ENCODE data around the gene MAML2. TPM values are rescaled to one million over a fixed set of nuclear protein-coding genes. Genes with fewer than 3 reads are reported as not detected.
A peak's percentile ranks its signal among the peaks of the same experiment; 100 is the strongest.

MAML2 gene
- polyA plus RNA-seq, 1 of the 3 experiments (the other 2 are of a cell fraction), result 20.1 TPM

DNA sequence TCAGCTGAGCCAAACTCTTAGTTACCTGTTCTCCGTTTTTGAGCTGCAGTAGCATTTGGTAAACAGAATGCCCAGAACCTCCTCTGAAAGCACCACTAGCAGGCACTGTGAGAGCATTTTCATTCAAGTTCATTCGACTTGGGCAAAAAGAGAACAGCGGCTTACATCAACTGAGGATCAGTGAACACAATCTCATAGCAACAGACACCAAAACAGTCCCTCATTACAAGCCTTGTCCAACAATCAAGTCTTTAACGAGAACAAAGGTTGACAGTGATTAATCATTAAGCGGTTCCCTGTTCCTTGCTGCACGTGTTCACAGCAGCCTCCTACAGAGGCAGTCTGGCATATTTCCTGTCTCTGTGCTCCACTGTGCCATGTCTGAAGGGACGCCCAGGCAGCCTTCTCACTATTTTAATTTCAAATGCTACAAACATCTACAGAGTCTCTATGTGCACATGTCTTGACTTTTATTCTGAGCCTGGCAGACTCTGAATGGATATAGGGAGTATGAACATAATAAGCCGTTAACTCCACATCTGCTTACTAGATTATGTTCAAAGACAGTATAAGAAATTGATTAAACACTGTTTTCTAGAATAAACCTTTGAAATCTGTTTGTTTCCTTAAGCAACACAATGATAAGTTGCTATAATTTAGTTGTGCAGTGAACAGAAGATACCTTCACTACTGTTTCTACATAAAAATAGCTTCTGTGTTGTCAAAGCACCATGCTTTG lies 330.7 kb downstream of the MAML2 start (continued):
- TF ChIP-seq FOXM1 (IDR thresholded peaks at IDR 0.05; ENCODE audit: low read depth), result no peak
- peak in 1 of 2 experiments; percentile 44; a peak in 2 of 4 replicates for TF ChIP-seq EP300 (IDR thresholded peaks at IDR 0.05; ENCODE audit: borderline replicate concordance in 1 of 2, low read depth in 1 of 2, low read length in 1 of 2)
- TF ChIP-seq RCOR1 (IDR thresholded peaks at IDR 0.05; ENCODE audit: low read length), result no peak
- TF ChIP-seq RFX5 (IDR thresholded peaks at IDR 0.05; ENCODE audit: low read length), result no peak
- TF ChIP-seq, protein P1, sequence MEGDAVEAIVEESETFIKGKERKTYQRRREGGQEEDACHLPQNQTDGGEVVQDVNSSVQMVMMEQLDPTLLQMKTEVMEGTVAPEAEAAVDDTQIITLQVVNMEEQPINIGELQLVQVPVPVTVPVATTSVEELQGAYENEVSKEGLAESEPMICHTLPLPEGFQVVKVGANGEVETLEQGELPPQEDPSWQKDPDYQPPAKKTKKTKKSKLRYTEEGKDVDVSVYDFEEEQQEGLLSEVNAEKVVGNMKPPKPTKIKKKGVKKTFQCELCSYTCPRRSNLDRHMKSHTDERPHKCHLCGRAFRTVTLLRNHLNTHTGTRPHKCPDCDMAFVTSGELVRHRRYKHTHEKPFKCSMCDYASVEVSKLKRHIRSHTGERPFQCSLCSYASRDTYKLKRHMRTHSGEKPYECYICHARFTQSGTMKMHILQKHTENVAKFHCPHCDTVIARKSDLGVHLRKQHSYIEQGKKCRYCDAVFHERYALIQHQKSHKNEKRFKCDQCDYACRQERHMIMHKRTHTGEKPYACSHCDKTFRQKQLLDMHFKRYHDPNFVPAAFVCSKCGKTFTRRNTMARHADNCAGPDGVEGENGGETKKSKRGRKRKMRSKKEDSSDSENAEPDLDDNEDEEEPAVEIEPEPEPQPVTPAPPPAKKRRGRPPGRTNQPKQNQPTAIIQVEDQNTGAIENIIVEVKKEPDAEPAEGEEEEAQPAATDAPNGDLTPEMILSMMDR (IDR thresholded peaks at IDR 0.05), result peak; percentile 76
- TF ChIP-seq YY1 (IDR thresholded peaks at IDR 0.05; ENCODE audit: low read depth), result no peak; the same call in 1 of the 2 replicates
- peak; percentile 67 for TF ChIP-seq RAD21 (IDR thresholded peaks at IDR 0.05; ENCODE audit: low read length)
- TF ChIP-seq TEAD4 (IDR thresholded peaks at IDR 0.05; ENCODE audit: borderline replicate concordance, insufficient read depth), result no peak
- TF ChIP-seq NFIC (IDR thresholded peaks at IDR 0.05; ENCODE audit: borderline replicate concordance), result no peak
- no peak for TF ChIP-seq EZH2phosphoT487 (IDR thresholded peaks at IDR 0.05; ENCODE audit: borderline replicate concordance, low read depth)

DNA sequence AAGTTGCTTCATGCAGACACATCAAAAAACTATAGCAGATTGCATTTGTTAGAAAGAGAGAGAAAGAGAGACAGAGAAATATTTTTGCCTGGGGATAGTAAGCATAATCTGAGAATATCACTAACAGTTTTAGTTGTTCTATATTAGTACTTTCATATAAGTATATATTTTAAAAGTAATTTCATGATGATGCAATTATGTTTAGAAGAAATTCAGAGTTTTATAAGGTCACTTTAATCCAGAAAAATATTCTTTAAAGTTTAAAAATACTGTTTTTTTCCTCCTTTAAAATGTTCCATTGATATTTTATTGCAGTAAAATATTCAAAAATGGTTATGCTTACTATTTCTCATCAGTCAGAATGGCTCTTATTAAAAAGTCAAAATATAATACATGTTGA lies 332.3 kb downstream of the MAML2 start:
- Histone ChIP-seq H3K27ac (ENCODE audit: low read depth in 2 of 2, low read length in 1 of 2) (peak overlapping the region in 1 of 2 experiments; percentile 71; a peak in 1 of 4 replicates), H3K4me3 (ENCODE audit: low read depth in 2 of 2, low read length in 1 of 2) (no peak overlapping the region), H3K4me1 (ENCODE audit: control insufficient read depth in 1 of 2, insufficient read depth in 2 of 2, low read depth in 1 of 2, low read length in 1 of 2) (peaks cover 11 to 12% of the 10 kb centered on the region in 2 experiments; a peak in 3 of 4 replicates), H3K9me2 (no peaks in the 10 kb centered on the region), H4K20me1 (ENCODE audit: insufficient read depth) (no peaks in the 10 kb centered on the region; the same call in 1 of the 2 replicates), H3K4me2 (no peak overlapping the region), H3K27me3 (ENCODE audit: insufficient read depth) (no peaks in the 10 kb centered on the region), H3K79me2 (ENCODE audit: insufficient read depth) (peaks cover 72% of the 10 kb centered on the region), H3F3A (replicated peaks; ENCODE audit: insufficient read depth) (peaks cover 7% of the 10 kb centered on the region), H3K36me3 (replicated peaks in 1 of 2; ENCODE audit: control insufficient read depth in 1 of 2, insufficient read depth in 2 of 2, low read length in 1 of 2) (peaks cover 2 to 5% of the 10 kb centered on the region in 2 experiments), H3K9ac (no peak overlapping the region), H2AFZ (ENCODE audit: low read depth) (no peak overlapping the region), H3K9me3 (no peaks in the 10 kb centered on the region)
- ChIA-PET CTCF (interaction anchor here (2.5 kb wide), 1 partner anchor 333 kb away, joined by 27 read pairs; the partner anchor contains the start of gene MAML2), POLR2A (no interaction called here)
- DNase-seq, result no peak
- no peak for TF ChIP-seq YY1 (IDR thresholded peaks at IDR 0.05; ENCODE audit: low read depth)
- TF ChIP-seq, protein P2, sequence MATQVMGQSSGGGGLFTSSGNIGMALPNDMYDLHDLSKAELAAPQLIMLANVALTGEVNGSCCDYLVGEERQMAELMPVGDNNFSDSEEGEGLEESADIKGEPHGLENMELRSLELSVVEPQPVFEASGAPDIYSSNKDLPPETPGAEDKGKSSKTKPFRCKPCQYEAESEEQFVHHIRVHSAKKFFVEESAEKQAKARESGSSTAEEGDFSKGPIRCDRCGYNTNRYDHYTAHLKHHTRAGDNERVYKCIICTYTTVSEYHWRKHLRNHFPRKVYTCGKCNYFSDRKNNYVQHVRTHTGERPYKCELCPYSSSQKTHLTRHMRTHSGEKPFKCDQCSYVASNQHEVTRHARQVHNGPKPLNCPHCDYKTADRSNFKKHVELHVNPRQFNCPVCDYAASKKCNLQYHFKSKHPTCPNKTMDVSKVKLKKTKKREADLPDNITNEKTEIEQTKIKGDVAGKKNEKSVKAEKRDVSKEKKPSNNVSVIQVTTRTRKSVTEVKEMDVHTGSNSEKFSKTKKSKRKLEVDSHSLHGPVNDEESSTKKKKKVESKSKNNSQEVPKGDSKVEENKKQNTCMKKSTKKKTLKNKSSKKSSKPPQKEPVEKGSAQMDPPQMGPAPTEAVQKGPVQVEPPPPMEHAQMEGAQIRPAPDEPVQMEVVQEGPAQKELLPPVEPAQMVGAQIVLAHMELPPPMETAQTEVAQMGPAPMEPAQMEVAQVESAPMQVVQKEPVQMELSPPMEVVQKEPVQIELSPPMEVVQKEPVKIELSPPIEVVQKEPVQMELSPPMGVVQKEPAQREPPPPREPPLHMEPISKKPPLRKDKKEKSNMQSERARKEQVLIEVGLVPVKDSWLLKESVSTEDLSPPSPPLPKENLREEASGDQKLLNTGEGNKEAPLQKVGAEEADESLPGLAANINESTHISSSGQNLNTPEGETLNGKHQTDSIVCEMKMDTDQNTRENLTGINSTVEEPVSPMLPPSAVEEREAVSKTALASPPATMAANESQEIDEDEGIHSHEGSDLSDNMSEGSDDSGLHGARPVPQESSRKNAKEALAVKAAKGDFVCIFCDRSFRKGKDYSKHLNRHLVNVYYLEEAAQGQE (IDR thresholded peaks at IDR 0.05; ENCODE audit: low read depth, low read length), result no peak
- no peak for TF ChIP-seq TEAD4 (IDR thresholded peaks at IDR 0.05; ENCODE audit: borderline replicate concordance, insufficient read depth)
- no peak for TF ChIP-seq RXRA (IDR thresholded peaks at IDR 0.05; ENCODE audit: borderline replicate concordance, low read depth)
- no peak for TF ChIP-seq FOSL2 (IDR thresholded peaks at IDR 0.05; ENCODE audit: borderline replicate concordance, low read depth)
- TF ChIP-seq GABPA (IDR thresholded peaks at IDR 0.05; ENCODE audit: low read depth), result no peak
- no peak for TF ChIP-seq MXI1 (IDR thresholded peaks at IDR 0.05; ENCODE audit: low read depth, low read length)
- no peak for TF ChIP-seq RCOR1 (IDR thresholded peaks at IDR 0.05; ENCODE audit: low read length)
- TF ChIP-seq, protein P3, sequence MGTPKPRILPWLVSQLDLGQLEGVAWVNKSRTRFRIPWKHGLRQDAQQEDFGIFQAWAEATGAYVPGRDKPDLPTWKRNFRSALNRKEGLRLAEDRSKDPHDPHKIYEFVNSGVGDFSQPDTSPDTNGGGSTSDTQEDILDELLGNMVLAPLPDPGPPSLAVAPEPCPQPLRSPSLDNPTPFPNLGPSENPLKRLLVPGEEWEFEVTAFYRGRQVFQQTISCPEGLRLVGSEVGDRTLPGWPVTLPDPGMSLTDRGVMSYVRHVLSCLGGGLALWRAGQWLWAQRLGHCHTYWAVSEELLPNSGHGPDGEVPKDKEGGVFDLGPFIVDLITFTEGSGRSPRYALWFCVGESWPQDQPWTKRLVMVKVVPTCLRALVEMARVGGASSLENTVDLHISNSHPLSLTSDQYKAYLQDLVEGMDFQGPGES (IDR thresholded peaks at IDR 0.05; ENCODE audit: low read depth, low read length), result no peak
- TF ChIP-seq EP300 (IDR thresholded peaks at IDR 0.05; ENCODE audit: borderline replicate concordance in 1 of 2, low read depth in 1 of 2, low read length in 1 of 2), result no peak
- no peak for TF ChIP-seq FOXM1 (IDR thresholded peaks at IDR 0.05; ENCODE audit: low read depth)
- TF ChIP-seq, protein P4, sequence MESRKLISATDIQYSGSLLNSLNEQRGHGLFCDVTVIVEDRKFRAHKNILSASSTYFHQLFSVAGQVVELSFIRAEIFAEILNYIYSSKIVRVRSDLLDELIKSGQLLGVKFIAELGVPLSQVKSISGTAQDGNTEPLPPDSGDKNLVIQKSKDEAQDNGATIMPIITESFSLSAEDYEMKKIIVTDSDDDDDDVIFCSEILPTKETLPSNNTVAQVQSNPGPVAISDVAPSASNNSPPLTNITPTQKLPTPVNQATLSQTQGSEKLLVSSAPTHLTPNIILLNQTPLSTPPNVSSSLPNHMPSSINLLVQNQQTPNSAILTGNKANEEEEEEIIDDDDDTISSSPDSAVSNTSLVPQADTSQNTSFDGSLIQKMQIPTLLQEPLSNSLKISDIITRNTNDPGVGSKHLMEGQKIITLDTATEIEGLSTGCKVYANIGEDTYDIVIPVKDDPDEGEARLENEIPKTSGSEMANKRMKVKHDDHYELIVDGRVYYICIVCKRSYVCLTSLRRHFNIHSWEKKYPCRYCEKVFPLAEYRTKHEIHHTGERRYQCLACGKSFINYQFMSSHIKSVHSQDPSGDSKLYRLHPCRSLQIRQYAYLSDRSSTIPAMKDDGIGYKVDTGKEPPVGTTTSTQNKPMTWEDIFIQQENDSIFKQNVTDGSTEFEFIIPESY (IDR thresholded peaks at IDR 0.05; ENCODE audit: borderline replicate concordance, low read depth), result no peak
- TF ChIP-seq SMC3 (IDR thresholded peaks at IDR 0.05; ENCODE audit: low read depth, low read length), result no peak
- TF ChIP-seq, protein P5, sequence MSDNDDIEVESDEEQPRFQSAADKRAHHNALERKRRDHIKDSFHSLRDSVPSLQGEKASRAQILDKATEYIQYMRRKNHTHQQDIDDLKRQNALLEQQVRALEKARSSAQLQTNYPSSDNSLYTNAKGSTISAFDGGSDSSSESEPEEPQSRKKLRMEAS (IDR thresholded peaks at IDR 0.05; ENCODE audit: low read depth), result no peak
- TF ChIP-seq TCF12 (IDR thresholded peaks at IDR 0.05), result no peak
- TF ChIP-seq EZH2phosphoT487 (IDR thresholded peaks at IDR 0.05; ENCODE audit: borderline replicate concordance, low read depth), result no peak

Measured in SK-N-SH (cell line).